Mammary epithelial cell (primary cell): ENCODE data around the gene LINGO1.

ENCODE experiments used
- CTCF ChIP-seq, 2 donors: IDR thresholded peaks in 1 of 2; conservative IDR thresholded peaks in 1 of 2; 2 replicates each; pipeline ENCODE4 v1.5.1; 2011 to 2012; ENCODE audit warnings: inconsistent platforms in 2 of 2, low read length in 2 of 2, mild to moderate bottlenecking in 2 of 2, control low read depth in 1 of 2, low read depth in 1 of 2; ENCODE audit not compliant: insufficient read depth in 1 of 2; ENCODE audit errors: extremely low read depth in 1 of 2
- EZH2 ChIP-seq: IDR thresholded peaks from 2 replicates; pipeline ENCODE4 v1.6.1; 2012; ENCODE audit warnings: low read length, inconsistent platforms, borderline replicate concordance

- TF ChIP-seq CTCF (conservative IDR thresholded peaks at IDR 0.05 in 1 of 2, IDR thresholded peaks at IDR 0.05 in 1 of 2; ENCODE audit: extremely low read depth in 1 of 2, insufficient read depth in 1 of 2, low read depth in 1 of 2, low read length in 2 of 2), result no peak
- no peak for TF ChIP-seq EZH2
Measured at GRCh38 chr15:77640615-77641014, 7.9 kb upstream of the LINGO1 start.
